H1 (cell line): ENCODE data around the gene RAP1GDS1. TPM values are rescaled to one million over a fixed set of nuclear protein-coding genes. Genes with fewer than 3 reads are reported as not detected.

ENCODE experiments used
- CTCF ChIA-PET: fragments of 300-600 bp; sonication (Branson Sonifier 250); formaldehyde crosslinking; loops from one replicate; lab custom pipeline; 2021; ENCODE audit not compliant: partially characterized antibody; lab: Charles Lee
- POLR2A ChIA-PET: fragments of 300-600 bp; sonication (Branson Sonifier 250); formaldehyde crosslinking; loops from one replicate; lab custom pipeline; 2021; ENCODE audit warnings: inconsistent platforms; ENCODE audit not compliant: partially characterized antibody; lab: Charles Lee
- DNase-seq, 2 experiments: peaks; one replicate each; pipeline versions ENCODE4 v3.0.0 to v3.0.0-alpha.2; 2010 to 2022; ENCODE audit warnings: low spot score in 2 of 2, low read depth in 1 of 2, mixed read lengths in 1 of 2
- FAIRE-seq: peaks from 2 replicates; lab custom pipeline; 2011; peaks lifted over from hg19 to GRCh38; lab: Jason Lieb, UNC
- H2AFZ ChIP-seq: 2 replicates; pipeline ENCODE4 v1.8.1; 2012; ENCODE audit warnings: low read length, inconsistent platforms
- H2AK5ac ChIP-seq: 2 replicates; pipeline ENCODE4 v1.6.1; 2013; ENCODE audit warnings: low read depth, low read length
- H2BK120ac ChIP-seq: replicated peaks from 2 replicates; pipeline ENCODE3; 2013; ENCODE audit warnings: low read depth, low read length, inconsistent platforms
- H2BK12ac ChIP-seq: 2 replicates; pipeline ENCODE4 v1.6.1; 2013; ENCODE audit warnings: low read depth, low read length
- H2BK15ac ChIP-seq: 2 replicates; pipeline ENCODE4 v1.6.1; 2013; ENCODE audit warnings: low read length
- H2BK20ac ChIP-seq: 2 replicates; pipeline ENCODE4 v1.6.1; 2013; ENCODE audit warnings: low read length
- H2BK5ac ChIP-seq: 2 replicates; pipeline ENCODE4 v1.6.1; 2013; ENCODE audit warnings: low read depth, low read length
- H3K14ac ChIP-seq: 2 replicates; pipeline ENCODE4 v1.6.1; 2013; ENCODE audit warnings: inconsistent platforms; ENCODE audit not compliant: insufficient read length
- H3K18ac ChIP-seq: 2 replicates; pipeline ENCODE4 v1.6.1; 2013; ENCODE audit warnings: low read length; ENCODE audit errors: extremely low read depth
- H3K23ac ChIP-seq: 2 replicates; pipeline ENCODE4 v1.6.1; 2013; ENCODE audit warnings: inconsistent platforms; ENCODE audit not compliant: insufficient read length
- H3K23me2 ChIP-seq: 2 replicates; pipeline ENCODE4 v1.6.1; 2013; ENCODE audit warnings: low read depth, low read length
- H3K27ac ChIP-seq: 2 replicates; pipeline ENCODE4 v1.6.1; 2011; ENCODE audit warnings: low read depth, low read length, inconsistent platforms
- H3K27me3 ChIP-seq, 4 experiments: replicated peaks in 1 of 4; 1 replicate in 1 of 4; 2 replicates in 3 of 4; pipeline versions ENCODE4 v1.6.1 to v1.8.1; 2011 to 2013; ENCODE audit warnings: low read length in 3 of 4, mild to moderate bottlenecking in 3 of 4, inconsistent platforms in 2 of 4, mixed read lengths in 2 of 4, moderate library complexity in 1 of 4; ENCODE audit not compliant: control insufficient read depth in 3 of 4, insufficient read depth in 3 of 4; ENCODE audit errors: extremely low read depth in 1 of 4
- H3K36me3 ChIP-seq, 4 experiments: 2 replicates each; pipeline versions ENCODE4 v1.6.1 to v1.8.1; 2011 to 2013; ENCODE audit warnings: mild to moderate bottlenecking in 4 of 4, low read length in 3 of 4, moderate library complexity in 2 of 4, control low read depth in 1 of 4, inconsistent platforms in 1 of 4; ENCODE audit not compliant: insufficient read depth in 4 of 4, control insufficient read depth in 2 of 4
- H3K4ac ChIP-seq: replicated peaks from 2 replicates; pipeline ENCODE3; 2013; ENCODE audit warnings: low read length, low read depth, mixed read lengths, inconsistent platforms; ENCODE audit not compliant: insufficient read length
- H3K4me1 ChIP-seq, 4 experiments: replicated peaks in 1 of 4; 1 replicate in 1 of 4; 2 replicates in 3 of 4; pipeline versions ENCODE4 v1.6.1 to v1.8.1; 2011 to 2013; ENCODE audit warnings: low read length in 3 of 4, inconsistent platforms in 2 of 4, mixed read lengths in 1 of 4; ENCODE audit not compliant: insufficient read depth in 4 of 4, control insufficient read depth in 3 of 4
- H3K4me2 ChIP-seq, 2 experiments: 2 replicates each; pipeline versions ENCODE4 v1.6.1 to v1.8.1; 2011 to 2013; ENCODE audit warnings: low read depth in 2 of 2, low read length in 2 of 2, control low read depth in 1 of 2, inconsistent platforms in 1 of 2, mild to moderate bottlenecking in 1 of 2; ENCODE audit not compliant: insufficient read depth in 1 of 2
- H3K4me3 ChIP-seq, 4 experiments: fragments of 200-600, 300-600 bp in 1 of 4; sonication (generic), shearing (Covaris generic), sonication (Bioruptor Twin) in 1 of 4; 2 replicates each; pipeline versions ENCODE4 v1.5.1 to v1.8.1; 2011 to 2016; ENCODE audit warnings: low read length in 4 of 4, low read depth in 3 of 4, control low read depth in 2 of 4, inconsistent platforms in 2 of 4, mild to moderate bottlenecking in 2 of 4, mixed read lengths in 1 of 4, moderate library complexity in 1 of 4; ENCODE audit not compliant: insufficient read depth in 2 of 4; ENCODE audit errors: extremely low read depth in 1 of 4
- H3K56ac ChIP-seq: replicated peaks from 2 replicates; pipeline ENCODE3; 2013; ENCODE audit warnings: low read depth, mild to moderate bottlenecking, mixed read lengths, low read length, inconsistent platforms; ENCODE audit not compliant: insufficient read length
- H3K79me1 ChIP-seq: 2 replicates; pipeline ENCODE4 v1.6.1; 2013; ENCODE audit warnings: low read depth, low read length, control low read depth
- H3K79me2 ChIP-seq, 2 experiments: 2 replicates each; pipeline versions ENCODE4 v1.6.1 to v1.8.1; 2012 to 2013; ENCODE audit warnings: low read length in 2 of 2, mild to moderate bottlenecking in 2 of 2, inconsistent platforms in 1 of 2; ENCODE audit not compliant: insufficient read depth in 2 of 2, control insufficient read depth in 1 of 2
- H3K9ac ChIP-seq, 4 experiments: replicated peaks in 1 of 4; 1 replicate in 1 of 4; 2 replicates in 3 of 4; pipeline versions ENCODE4 v1.6.1 to v1.8.1; 2011 to 2013; ENCODE audit warnings: low read depth in 3 of 4, low read length in 3 of 4, control low read depth in 2 of 4, mild to moderate bottlenecking in 2 of 4, moderate library complexity in 2 of 4, inconsistent platforms in 1 of 4; ENCODE audit errors: extremely low read depth in 1 of 4
- H3K9me3 ChIP-seq, 2 experiments: 2 replicates each; pipeline versions ENCODE4 v1.6.1 to v1.8.1; 2012 to 2013; ENCODE audit warnings: mild to moderate bottlenecking in 2 of 2, moderate library complexity in 2 of 2, control low read depth in 1 of 2, inconsistent platforms in 1 of 2, low read depth in 1 of 2, low read length in 1 of 2, mixed read lengths in 1 of 2; ENCODE audit not compliant: insufficient read depth in 2 of 2
- H4K20me1 ChIP-seq, 2 experiments: replicated peaks in 1 of 2; 2 replicates each; pipeline versions ENCODE3 to v1.8.1; 2011 to 2013; ENCODE audit warnings: inconsistent platforms in 2 of 2, low read length in 2 of 2, mild to moderate bottlenecking in 1 of 2; ENCODE audit not compliant: insufficient read depth in 2 of 2, control insufficient read depth in 1 of 2
- H4K5ac ChIP-seq: 2 replicates; pipeline ENCODE4 v1.6.1; 2013; ENCODE audit warnings: low read length, low read depth, mixed read lengths, inconsistent platforms; ENCODE audit not compliant: insufficient read length
- H4K8ac ChIP-seq: 2 replicates; pipeline ENCODE4 v1.8.0; 2013; ENCODE audit warnings: mild to moderate bottlenecking, moderate library complexity, low read length, inconsistent platforms; ENCODE audit not compliant: insufficient read depth; ENCODE audit errors: extremely low read depth
- H4K91ac ChIP-seq: replicated peaks from 2 replicates; pipeline ENCODE3; 2013; ENCODE audit warnings: low read length, mixed read lengths, inconsistent platforms; ENCODE audit not compliant: insufficient read length
- ASH2L ChIP-seq: fragments of 200-600, 300-600 bp; sonication (generic); IDR thresholded peaks from one replicate; pipeline ENCODE4 v1.7.1; 2017; ENCODE audit warnings: low read length
- BACH1 ChIP-seq: IDR thresholded peaks from 2 replicates; pipeline ENCODE4 v1.6.1; 2012; ENCODE audit warnings: low read length, improper control_type of control experiment
- BRCA1 ChIP-seq: IDR thresholded peaks from 2 replicates; pipeline ENCODE4 v1.6.1; 2012; ENCODE audit warnings: low read depth, low read length, improper control_type of control experiment
- CBX5 ChIP-seq: fragments of 300-800, 300-1000 bp; sonication (generic); IDR thresholded peaks from 2 replicates; pipeline ENCODE4 v1.7.1; 2016; ENCODE audit warnings: antibody characterized with exemption, low read length, low read depth
- EGR1 ChIP-seq: IDR thresholded peaks from 2 replicates; pipeline ENCODE4 v1.6.1; 2011; ENCODE audit warnings: low read depth, low read length, borderline replicate concordance
- KDM4A ChIP-seq: IDR thresholded peaks from one replicate; pipeline ENCODE4 v1.7.1; 2012; ENCODE audit warnings: low read depth, mild to moderate bottlenecking, moderate library complexity, low read length, inconsistent platforms; ENCODE audit not compliant: severe bottlenecking
- PHF8 ChIP-seq: fragments of 200-600 bp; sonication (generic); conservative IDR thresholded peaks from 2 replicates; pipeline ENCODE4 v1.7.1; 2012; ENCODE audit warnings: low read depth, mild to moderate bottlenecking, inconsistent platforms, low read length, moderate library complexity
- POU5F1 ChIP-seq: IDR thresholded peaks from 2 replicates; pipeline ENCODE4 v1.6.1; 2011; ENCODE audit warnings: low read depth, mild to moderate bottlenecking, low read length, moderate library complexity
- RAD21 ChIP-seq, 2 experiments: IDR thresholded peaks in 1 of 2; conservative IDR thresholded peaks in 1 of 2; 2 replicates each; pipeline ENCODE4 v1.6.1; 2011; ENCODE audit warnings: low read depth in 2 of 2, low read length in 2 of 2, improper control_type of control experiment in 1 of 2, inconsistent platforms in 1 of 2, mild to moderate bottlenecking in 1 of 2, moderate library complexity in 1 of 2
- RBBP5 ChIP-seq: IDR thresholded peaks from 2 replicates; pipeline ENCODE4 v1.7.1; 2012; ENCODE audit warnings: low read depth, mild to moderate bottlenecking, inconsistent platforms, low read length, moderate library complexity, borderline replicate concordance
- SIN3A ChIP-seq, 2 experiments: IDR thresholded peaks in 1 of 2; conservative IDR thresholded peaks in 1 of 2; 2 replicates each; pipeline ENCODE4 v1.6.1; 2011 to 2012; ENCODE audit warnings: low read length in 2 of 2, improper control_type of control experiment in 1 of 2, low read depth in 1 of 2, mild to moderate bottlenecking in 1 of 2
- SRF ChIP-seq: IDR thresholded peaks from 2 replicates; pipeline ENCODE4 v1.6.1; 2011; ENCODE audit warnings: mild to moderate bottlenecking, low read depth, low read length, moderate library complexity
- WGBS, 2 experiments: shearing (Covaris generic) in 1 of 2; methylation state at CpG; one replicate each; pipeline versions ENCODE4 v1.1.6 to v1.1.7; 2013 to 2015; ENCODE audit warnings: low lambda C conversion rate in 2 of 2, mixed read lengths in 2 of 2, inconsistent platforms in 1 of 2, low coverage in 1 of 2, missing lambda C conversion rate in 1 of 2; ENCODE audit not compliant: insufficient replicate concordance in 2 of 2, insufficient coverage in 1 of 2, insufficient read length in 1 of 2; ENCODE audit errors: extremely low coverage in 1 of 2, missing lambda C conversion rate in 1 of 2; 5-methylcytosine and 5-hydroxymethylcytosine counted together
- polyA plus RNA-seq, 7 experiments: library from polyadenylated mRNA; depleted of rRNA in 3 of 7; stranded (reverse) in 5 of 7; unstranded in 2 of 7; fragments of >200 nt in 5 of 7; fragments of 200-250 nt in 2 of 7; gene quantifications; 1 replicate in 5 of 7; 2 replicates in 1 of 7; 4 replicates in 1 of 7; pipeline versions ENCODE4 v1.2.1 to v1.2.3, GENCODE V29; 2011 to 2013; ENCODE audit warnings: missing spikeins in 2 of 7, mixed read lengths in 2 of 7
- total RNA-seq: library from RNA; stranded (reverse); fragmentation: NEBNext Ultra II Directional; extraction: Animal tissue kit (Norgen Biotek cat#: 25700); gene quantifications from 2 replicates; pipeline ENCODE4 v1.2.1, GENCODE V29; 2021

RAP1GDS1 gene
- total and polyA plus RNA-seq, 2 of the 8 experiments (the other 6 are each of a cell fraction or from before 2014, with no cell fraction given), result 12.8 to 31.9 TPM

DNA sequence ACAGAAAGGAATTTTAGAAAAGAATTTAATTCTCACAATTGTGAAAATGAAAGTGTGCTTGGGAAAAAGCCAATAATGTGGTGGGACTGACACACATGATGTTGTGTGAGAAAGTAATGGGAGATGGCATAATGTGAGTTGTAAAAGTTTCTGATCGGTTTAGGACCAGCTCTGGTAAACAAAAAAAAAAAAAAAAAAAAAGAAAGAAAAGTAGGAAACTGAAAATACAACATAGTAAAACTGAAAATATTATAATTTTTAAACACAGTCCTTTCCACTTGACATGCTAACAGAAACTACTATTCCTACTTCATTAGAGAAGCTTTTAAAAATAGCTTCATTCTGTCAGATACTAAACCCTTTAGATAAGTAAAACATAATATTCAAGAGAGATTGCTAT lies 28.2 kb downstream of the RAP1GDS1 start:
- H4K20me1 ChIP-seq, result no peaks in the 10 kb centered on the region
- no peak overlapping the region for H2BK120ac ChIP-seq
- TF ChIP-seq RAD21 (IDR thresholded peaks at IDR 0.05 in 1 of 2, conservative IDR thresholded peaks at IDR 0.05 in 1 of 2; ENCODE audit: low read depth in 2 of 2, low read length in 2 of 2), result no peak
- TF ChIP-seq SRF, result no peak
- no peak for TF ChIP-seq KDM4A
- TF ChIP-seq BRCA1, result no peak
- no peak for TF ChIP-seq ASH2L
- no peak for TF ChIP-seq POU5F1
- no peak for TF ChIP-seq BACH1
- TF ChIP-seq EGR1, result no peak
- TF ChIP-seq RBBP5, result no peak
- no peak for TF ChIP-seq CBX5
- no peak for TF ChIP-seq SIN3A (conservative IDR thresholded peaks at IDR 0.05 in 1 of 2, IDR thresholded peaks at IDR 0.05 in 1 of 2; ENCODE audit: low read depth in 1 of 2, low read length in 2 of 2)
- TF ChIP-seq PHF8, result no peak
- H2BK5ac ChIP-seq, result no peak overlapping the region
- H3K36me3 ChIP-seq, result no peaks in the 10 kb centered on the region
- H2BK20ac ChIP-seq, result no peak overlapping the region
- no peaks in the 10 kb centered on the region for H3K27me3 ChIP-seq
- H3K4me3 ChIP-seq, result no peak overlapping the region
- H3K4me2 ChIP-seq, result no peak overlapping the region
- H3K4me1 ChIP-seq, result peaks cover 0 to 5% (median 2%) of the 10 kb centered on the region in 4 experiments; a peak in 3 of 7 replicates
- H3K14ac ChIP-seq, result no peak overlapping the region
- H2BK15ac ChIP-seq, result no peak overlapping the region
- no peak overlapping the region for H3K23ac ChIP-seq
- 100% methylated on average over 1 of the region's 1 CpG; no CpG with 5 or more reads in 1 of the 2 experiments for WGBS, 2 experiments
- no peak for FAIRE-seq
- no peak overlapping the region for H3K9ac ChIP-seq
- no peaks in the 10 kb centered on the region for H3K9me3 ChIP-seq
- no peak overlapping the region for H2AFZ ChIP-seq
- no peak overlapping the region for H4K8ac ChIP-seq
- H3K18ac ChIP-seq, result no peak overlapping the region
- H3K27ac ChIP-seq, result no peak overlapping the region
- ChIA-PET CTCF (interaction anchor here (0.6 kb wide), 1 partner anchor 143 kb away, joined by 4 read pairs; no protein-coding TSS in a partner anchor), POLR2A (interaction anchor here (0.7 to 1.9 kb wide), 2 partner anchors 29 to 388 kb away, joined by 3 to 7 read pairs; partner anchors contain the start of gene RAP1GDS1)
- no peaks in the 10 kb centered on the region for H3K79me1 ChIP-seq
- no peak overlapping the region for H2AK5ac ChIP-seq
- H3K79me2 ChIP-seq, result peaks cover 0 to 49% of the 10 kb centered on the region in 2 experiments; a peak in 2 of 4 replicates
- no peak overlapping the region for H3K56ac ChIP-seq
- H2BK12ac ChIP-seq, result no peak overlapping the region
- DNase-seq, result no peak
- H3K4ac ChIP-seq, result no peak overlapping the region
- H4K91ac ChIP-seq, result no peak overlapping the region
- no peak overlapping the region for H4K5ac ChIP-seq
- no peaks in the 10 kb centered on the region for H3K23me2 ChIP-seq
